Measurements from ENCODE around the gene CAMK1.

DNA sequence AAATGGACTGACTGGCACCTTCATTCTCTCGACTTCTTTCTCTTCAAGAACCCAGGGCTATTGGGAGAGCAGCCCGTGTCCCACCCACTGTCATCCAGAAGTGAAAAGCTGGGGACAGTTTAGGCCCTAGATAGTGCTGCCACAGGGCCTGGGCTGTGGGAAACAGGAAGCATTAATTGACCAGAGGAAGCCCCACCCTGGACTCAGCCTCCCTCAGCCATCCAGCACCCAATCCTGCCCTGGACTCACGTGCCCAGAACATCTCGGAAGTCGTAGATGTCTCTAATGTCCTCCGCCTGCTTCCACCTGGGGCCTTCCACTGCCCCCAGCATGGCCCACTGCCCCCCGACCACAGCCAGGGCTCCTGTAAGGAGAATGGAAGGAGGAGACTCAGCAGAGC lies 2.3 kb downstream of the CAMK1 start:
- TF ChIP-seq, protein P1, sequence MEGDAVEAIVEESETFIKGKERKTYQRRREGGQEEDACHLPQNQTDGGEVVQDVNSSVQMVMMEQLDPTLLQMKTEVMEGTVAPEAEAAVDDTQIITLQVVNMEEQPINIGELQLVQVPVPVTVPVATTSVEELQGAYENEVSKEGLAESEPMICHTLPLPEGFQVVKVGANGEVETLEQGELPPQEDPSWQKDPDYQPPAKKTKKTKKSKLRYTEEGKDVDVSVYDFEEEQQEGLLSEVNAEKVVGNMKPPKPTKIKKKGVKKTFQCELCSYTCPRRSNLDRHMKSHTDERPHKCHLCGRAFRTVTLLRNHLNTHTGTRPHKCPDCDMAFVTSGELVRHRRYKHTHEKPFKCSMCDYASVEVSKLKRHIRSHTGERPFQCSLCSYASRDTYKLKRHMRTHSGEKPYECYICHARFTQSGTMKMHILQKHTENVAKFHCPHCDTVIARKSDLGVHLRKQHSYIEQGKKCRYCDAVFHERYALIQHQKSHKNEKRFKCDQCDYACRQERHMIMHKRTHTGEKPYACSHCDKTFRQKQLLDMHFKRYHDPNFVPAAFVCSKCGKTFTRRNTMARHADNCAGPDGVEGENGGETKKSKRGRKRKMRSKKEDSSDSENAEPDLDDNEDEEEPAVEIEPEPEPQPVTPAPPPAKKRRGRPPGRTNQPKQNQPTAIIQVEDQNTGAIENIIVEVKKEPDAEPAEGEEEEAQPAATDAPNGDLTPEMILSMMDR (IDR thresholded peaks at IDR 0.05; ENCODE audit: insufficient read depth, low read depth, low read length), result no peak
- no peak for TF ChIP-seq EZH2 (IDR thresholded peaks at IDR 0.05; ENCODE audit: insufficient read depth, low read length)

Data from astrocyte (in vitro differentiated cells and primary cell).